HG02885 (cell line): ENCODE data around the gene KMT2E.
A peak's percentile ranks its signal among the peaks of the same experiment; 100 is the strongest.

Experiments
- ATAC-seq: cut with Tn5 transposase; IDR thresholded peaks from one replicate; pipeline ENCODE4 v1.9.1; 2021; ENCODE audit warnings: mild to moderate bottlenecking; ENCODE audit not compliant: unreplicated experiment, poor library complexity

KMT2E gene

GRCh38 chr7:105112440-105113418 is 98.7 kb downstream of the KMT2E start:
- ATAC-seq, result no peak

- ATAC-seq, result peak; percentile 59
Measured at GRCh38 chr7:105118612-105119600, 104.9 kb downstream of the KMT2E start.

- ATAC-seq, result no peak
Measured at GRCh38 chr7:105122619-105123018, 108.6 kb downstream of the KMT2E start.

- ATAC-seq, result no peak
Measured at GRCh38 chr7:105125745-105126144, 111.7 kb downstream of the KMT2E start.

- no peak for ATAC-seq
Measured at GRCh38 chr7:105126436-105126975, 112.5 kb downstream of the KMT2E start.

- ATAC-seq, result no peak
Measured at GRCh38 chr7:105127179-105127578, 113.2 kb downstream of the KMT2E start.

- ATAC-seq, result no peak
Measured at GRCh38 chr7:105130048-105130447, 116.0 kb downstream of the KMT2E start.

- ATAC-seq, result no peak
Measured at GRCh38 chr7:105130580-105130979, 116.6 kb downstream of the KMT2E start.

GRCh38 chr7:105131033-105131656 is 117.1 kb downstream of the KMT2E start:
- ATAC-seq, result peak; percentile 87

GRCh38 chr7:105131890-105132289 is 117.9 kb downstream of the KMT2E start:
- ATAC-seq, result no peak

GRCh38 chr7:105132335-105132734 is 118.3 kb downstream of the KMT2E start:
- ATAC-seq, result no peak

- ATAC-seq, result no peak
Measured at GRCh38 chr7:105132835-105133234, 118.8 kb downstream of the KMT2E start.

- no peak for ATAC-seq
Measured at GRCh38 chr7:105133358-105133757, 119.4 kb downstream of the KMT2E start.

- no peak for ATAC-seq
Measured at GRCh38 chr7:105133986-105134655, 120.1 kb downstream of the KMT2E start.

GRCh38 chr7:105136221-105136620 is 122.2 kb downstream of the KMT2E start:
- ATAC-seq, result no peak

- no peak for ATAC-seq
Measured at GRCh38 chr7:105137898-105138297, 123.9 kb downstream of the KMT2E start.

GRCh38 chr7:105139381-105139780 is 125.4 kb downstream of the KMT2E start:
- ATAC-seq, result no peak

GRCh38 chr7:105141068-105141467 is 127.1 kb downstream of the KMT2E start:
- no peak for ATAC-seq

- ATAC-seq, result no peak
Measured at GRCh38 chr7:105149827-105150226, 135.8 kb downstream of the KMT2E start.

GRCh38 chr7:105151152-105151551 is 137.1 kb downstream of the KMT2E start:
- ATAC-seq, result no peak
